Stimulated activated CD8-positive, alpha-beta memory T cell treated with anti-CD3 and anti-CD28 coated beads, Interleukin-7, amount 100 ng/mL, for 4 hours (primary cell): ENCODE results near the gene FAT4.

ENCODE experiments used
- DNase-seq, 2 donors: peaks; one replicate each; pipeline ENCODE4 v3.0.0-alpha.2; 2020; ENCODE audit warnings: low read depth in 2 of 2

The FAT4 gene

GRCh38 chr4:125314676-125315575, at the start of gene FAT4:
TSS of gene FAT4 (plus strand) at chr4:125314955. CDS start at chr4:125316412, 1,457 bp downstream.
- DNase-seq, result peak in 1 of 2 donors; percentile 33

GRCh38 chr4:125265846-125266245, 48.9 kb upstream of the FAT4 start:
- no peak for DNase-seq

- no peak for DNase-seq
Measured at GRCh38 chr4:125266901-125267604, 47.7 kb upstream of the FAT4 start.

GRCh38 chr4:125267630-125268029, 47.1 kb upstream of the FAT4 start:
- DNase-seq, result no peak

GRCh38 chr4:125268068-125268755, 46.5 kb upstream of the FAT4 start:
- no peak for DNase-seq

- no peak for DNase-seq
Measured at GRCh38 chr4:125276811-125277210, 37.9 kb upstream of the FAT4 start.

- no peak for DNase-seq
Measured at GRCh38 chr4:125277790-125278189, 37.0 kb upstream of the FAT4 start.

- DNase-seq, result no peak
Measured at GRCh38 chr4:125280892-125281403, 33.8 kb upstream of the FAT4 start.

- no peak for DNase-seq
Measured at GRCh38 chr4:125283707-125284279, 31.0 kb upstream of the FAT4 start.

GRCh38 chr4:125297116-125297515, 17.6 kb upstream of the FAT4 start:
- no peak for DNase-seq

GRCh38 chr4:125303058-125303457, 11.7 kb upstream of the FAT4 start:
- DNase-seq, result no peak

- no peak for DNase-seq
Measured at GRCh38 chr4:125303821-125304220, 10.9 kb upstream of the FAT4 start.

GRCh38 chr4:125306112-125306511, 8.6 kb upstream of the FAT4 start:
- no peak for DNase-seq

GRCh38 chr4:125306533-125306932, 8.2 kb upstream of the FAT4 start:
- DNase-seq, result no peak

- no peak for DNase-seq
Measured at GRCh38 chr4:125311503-125311902, 3.3 kb upstream of the FAT4 start.

GRCh38 chr4:125313497-125313896, 1.3 kb upstream of the FAT4 start:
- no peak for DNase-seq

GRCh38 chr4:125313989-125314667, 627 bp upstream of the FAT4 start:
- no peak for DNase-seq

- no peak for DNase-seq
Measured at GRCh38 chr4:125315576-125316400, 1.0 kb downstream of the FAT4 start.

GRCh38 chr4:125316401-125316790, 1.6 kb downstream of the FAT4 start:
- DNase-seq, result no peak

- DNase-seq, result no peak
Measured at GRCh38 chr4:125316791-125317524, 2.2 kb downstream of the FAT4 start.
